HG03354 (cell line): ENCODE measurements around the gene RFK.
"Not testable (repeated sequence)": the region's sequence is repeated elsewhere in the genome, so short reads cannot be mapped to it uniquely, and the experiment has no call there.

Source experiments
- ATAC-seq: cut with Tn5 transposase; IDR thresholded peaks from one replicate; pipeline ENCODE4 v1.9.1; 2021; ENCODE audit warnings: mild to moderate bottlenecking; ENCODE audit not compliant: unreplicated experiment, poor library complexity, severe bottlenecking

Gene RFK

GRCh38 chr9:76394195-76394959 lies at the start of gene RFK:
TSS of gene RFK (minus strand) at chr9:76394426. CDS start at chr9:76394171, 255 bp downstream.
- peak; percentile 76 for ATAC-seq

GRCh38 chr9:76443887-76444286 lies 49.7 kb upstream of the RFK start:
- no peak for ATAC-seq

- ATAC-seq = peak; percentile 77
Measured at GRCh38 chr9:76441551-76442322, 47.5 kb upstream of the RFK start.

- ATAC-seq = peak; percentile 58
Measured at GRCh38 chr9:76438841-76439588, 44.8 kb upstream of the RFK start.

- ATAC-seq = not testable (repeated sequence)
Measured at GRCh38 chr9:76437017-76437699, 42.9 kb upstream of the RFK start.

GRCh38 chr9:76434897-76435296 lies 40.7 kb upstream of the RFK start:
- ATAC-seq = not testable (repeated sequence)

GRCh38 chr9:76433836-76434235 lies 39.6 kb upstream of the RFK start:
- no peak for ATAC-seq

GRCh38 chr9:76433406-76433805 lies 39.2 kb upstream of the RFK start:
- no peak for ATAC-seq

GRCh38 chr9:76431601-76432000 lies 37.4 kb upstream of the RFK start:
- ATAC-seq = no peak

GRCh38 chr9:76426807-76427419 lies 32.7 kb upstream of the RFK start:
- ATAC-seq = no peak

- no peak for ATAC-seq
Measured at GRCh38 chr9:76425677-76426453, 31.6 kb upstream of the RFK start.

GRCh38 chr9:76424491-76424890 lies 30.3 kb upstream of the RFK start:
- no peak for ATAC-seq

- ATAC-seq = no peak
Measured at GRCh38 chr9:76423216-76424177, 29.3 kb upstream of the RFK start.

GRCh38 chr9:76419782-76420380 lies 25.7 kb upstream of the RFK start:
- ATAC-seq = no peak

GRCh38 chr9:76417394-76417793 lies 23.2 kb upstream of the RFK start:
- ATAC-seq = no peak

- no peak for ATAC-seq
Measured at GRCh38 chr9:76415731-76416130, 21.5 kb upstream of the RFK start.

- no peak for ATAC-seq
Measured at GRCh38 chr9:76415154-76415553, 20.9 kb upstream of the RFK start.
